ENCODE results near the gene CDC42EP5. TPM values are rescaled to one million over a fixed set of nuclear protein-coding genes. Genes with fewer than 3 reads are reported as not detected.

Gene CDC42EP5
- total RNA-seq, 2 experiments from 2014 or later, result not detected

DNA sequence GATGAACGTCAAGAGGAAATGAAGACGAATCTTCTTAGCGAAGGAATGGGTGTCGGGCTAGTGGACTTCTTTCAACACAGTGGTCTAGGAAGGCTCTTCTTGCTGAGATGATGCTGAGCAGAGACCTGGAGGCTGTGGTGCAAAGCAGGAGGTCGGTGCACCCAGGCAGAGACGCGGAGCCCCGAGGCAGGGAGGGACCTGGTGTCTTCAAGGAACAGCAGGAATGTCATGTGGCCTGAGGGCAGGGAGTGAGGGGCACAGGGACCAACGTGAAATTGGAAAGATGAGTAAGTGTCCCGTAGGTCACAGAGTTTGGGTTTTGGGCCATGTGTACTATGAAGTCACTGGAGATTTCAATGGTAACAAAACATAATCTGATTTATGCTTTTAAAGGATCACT lies 11.4 kb upstream of the CDC42EP5 start:
- Mint-ChIP-seq H3K27me3 (ENCODE audit: low read depth) (peaks cover 19% of the 10 kb centered on the region), H3K36me3 (ENCODE audit: low read depth) (no peaks in the 10 kb centered on the region), H3K4me1 (ENCODE audit: low read depth) (peaks cover 27% of the 10 kb centered on the region), H3K9me3 (ENCODE audit: insufficient read depth) (no peaks in the 10 kb centered on the region), H3K4me3 (no peak overlapping the region), H3K27ac (no peak overlapping the region)
- DNase-seq, result no peak
- CTCF ChIA-PET, result no interaction called here
- ATAC-seq, result no peak
- POLR2A ChIA-PET, result no interaction called here

DNA sequence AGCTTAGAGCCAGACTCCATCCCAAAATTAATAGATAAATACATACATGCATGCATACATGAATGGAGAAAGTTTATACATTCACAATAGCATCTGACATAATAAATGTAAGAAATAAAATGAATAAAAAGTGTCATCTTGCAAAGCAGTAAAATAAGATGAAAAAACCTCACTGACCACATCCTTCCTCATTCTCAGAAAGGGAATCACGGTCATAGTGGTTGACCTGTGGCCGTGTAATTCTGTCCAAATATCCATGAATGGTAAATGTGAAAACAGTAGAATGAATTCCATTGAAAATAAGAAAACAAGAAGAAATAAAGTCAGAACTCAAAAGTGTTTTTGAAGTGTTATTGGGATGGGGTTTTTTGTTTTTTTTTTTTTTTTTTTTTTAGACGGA lies 9.8 kb upstream of the CDC42EP5 start:
- no peaks in the 10 kb centered on the region for H3K36me3 Mint-ChIP-seq (ENCODE audit: low read depth)
- no peak for DNase-seq
- POLR2A ChIA-PET, result no interaction called here
- H3K27ac Mint-ChIP-seq, result no peak overlapping the region
- H3K9me3 Mint-ChIP-seq (ENCODE audit: insufficient read depth), result no peaks in the 10 kb centered on the region
- H3K4me1 Mint-ChIP-seq (ENCODE audit: low read depth), result peaks cover 32% of the 10 kb centered on the region
- CTCF ChIA-PET, result interaction anchor here (2.3 to 4.8 kb wide), 3 partner anchors 13 to 191 kb away, joined by 7 to 48 read pairs (median 30); no protein-coding TSS in a partner anchor
- ATAC-seq, result no peak
- H3K27me3 Mint-ChIP-seq (ENCODE audit: low read depth), result peaks cover 19% of the 10 kb centered on the region
- H3K4me3 Mint-ChIP-seq, result peak overlapping the region; percentile 29

DNA sequence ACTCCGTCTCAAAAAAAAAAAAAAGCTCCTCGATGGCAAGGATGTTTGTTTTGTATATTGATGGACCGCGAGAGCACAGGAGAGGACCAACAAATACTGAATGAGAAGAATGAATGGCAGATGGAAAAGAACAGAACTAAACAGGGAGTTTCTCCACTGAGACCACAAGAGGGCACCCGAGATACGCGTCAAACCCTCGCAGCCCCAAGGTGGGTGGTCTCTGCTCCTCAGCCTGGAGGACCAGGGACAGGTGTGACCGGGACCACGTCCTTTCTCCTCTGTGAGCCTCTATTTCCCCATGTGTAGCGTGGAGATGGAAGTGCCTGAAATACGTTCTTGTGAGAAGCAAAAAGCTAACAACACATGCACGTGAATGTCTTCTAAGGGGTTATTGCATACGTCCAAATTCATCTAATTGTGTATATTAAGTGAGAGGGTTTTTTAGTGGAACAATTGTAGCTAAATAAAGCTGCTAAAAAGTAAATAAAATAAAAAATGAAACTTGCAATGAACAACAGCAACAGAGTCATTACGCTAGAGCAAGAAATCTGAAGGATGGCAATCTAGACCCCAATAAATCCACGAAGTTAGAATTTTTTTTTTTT lies 8.3 kb upstream of the CDC42EP5 start:
- POLR2A ChIA-PET, result no interaction called here
- CTCF ChIA-PET, result interaction anchor here (0.8 to 4.8 kb wide), 17 partner anchors 9 to 435 kb away, joined by 3 to 48 read pairs (median 3); partner anchors contain the start of gene CDC42EP5
- Mint-ChIP-seq H3K4me3 (no peak overlapping the region), H3K36me3 (ENCODE audit: low read depth) (no peaks in the 10 kb centered on the region), H3K27ac (no peak overlapping the region), H3K27me3 (ENCODE audit: low read depth) (peaks cover 30% of the 10 kb centered on the region), H3K9me3 (ENCODE audit: insufficient read depth) (no peaks in the 10 kb centered on the region), H3K4me1 (ENCODE audit: low read depth) (peaks cover 32% of the 10 kb centered on the region)
- ATAC-seq, result peak; percentile 64
- DNase-seq, result peak; percentile 60

DNA sequence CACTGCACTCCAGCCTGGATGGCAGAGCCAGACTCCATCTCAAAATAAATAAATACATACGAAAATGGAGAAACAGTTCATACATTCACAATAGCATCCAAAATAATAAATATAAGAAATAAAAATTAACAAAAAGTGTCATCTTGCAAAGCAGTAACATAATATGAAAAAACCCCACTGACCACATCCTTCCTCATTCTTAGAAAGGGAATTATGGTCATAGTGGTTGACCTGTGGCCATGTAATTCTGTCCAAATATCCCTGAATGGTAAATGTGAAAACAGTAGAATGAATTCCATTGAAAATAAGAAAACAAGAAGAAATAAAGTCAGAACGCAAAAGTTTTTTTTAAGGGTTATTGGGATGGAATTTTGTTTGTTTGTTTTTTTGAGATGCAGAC lies 7.0 kb upstream of the CDC42EP5 start:
- Mint-ChIP-seq H3K27ac (no peak overlapping the region), H3K36me3 (ENCODE audit: low read depth) (no peaks in the 10 kb centered on the region), H3K27me3 (ENCODE audit: low read depth) (peaks cover 27% of the 10 kb centered on the region), H3K4me1 (ENCODE audit: low read depth) (peaks cover 32% of the 10 kb centered on the region), H3K4me3 (no peak overlapping the region), H3K9me3 (ENCODE audit: insufficient read depth) (no peaks in the 10 kb centered on the region)
- DNase-seq (no peak), ATAC-seq (no peak)
- CTCF ChIA-PET, result interaction anchor here (0.8 to 4.8 kb wide), 6 partner anchors 39 to 201 kb away, joined by 3 to 48 read pairs (median 8); no protein-coding TSS in a partner anchor
- POLR2A ChIA-PET, result no interaction called here

DNA sequence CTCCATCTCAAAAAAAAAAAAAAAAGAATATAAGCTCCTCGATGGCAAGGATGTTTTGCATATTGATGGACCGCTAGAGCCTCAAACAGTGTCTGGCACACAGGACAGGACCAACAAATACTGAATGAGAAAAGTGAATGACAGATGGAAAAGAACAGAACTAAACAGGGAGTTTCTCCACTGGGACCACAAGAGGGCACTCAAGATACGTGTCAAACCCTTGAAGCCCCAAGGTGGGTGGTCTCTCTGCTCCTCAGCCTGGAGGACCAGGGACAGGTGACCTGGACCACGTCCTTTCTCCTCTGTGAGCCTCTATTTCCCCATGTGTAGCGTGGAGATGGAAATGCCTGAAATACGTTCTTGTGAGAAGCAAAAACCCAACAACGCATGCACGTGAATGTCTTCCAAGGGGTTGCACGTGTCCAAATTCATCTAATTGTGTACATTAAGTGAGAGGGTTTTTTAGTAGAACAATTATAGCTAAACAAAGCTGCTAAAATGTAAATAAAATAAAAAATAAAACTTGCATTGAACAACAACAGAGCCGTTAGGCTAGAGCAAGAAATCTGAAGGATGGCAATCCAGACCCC lies 5.7 kb upstream of the CDC42EP5 start:
- no peaks in the 10 kb centered on the region for H3K9me3 Mint-ChIP-seq (ENCODE audit: insufficient read depth)
- no peak overlapping the region for H3K27ac Mint-ChIP-seq
- peaks cover 28% of the 10 kb centered on the region for H3K27me3 Mint-ChIP-seq (ENCODE audit: low read depth)
- ChIA-PET POLR2A (no interaction called here), CTCF (interaction anchor here (0.7 to 4.8 kb wide), 11 partner anchors 40 to 203 kb away, joined by 3 to 48 read pairs (median 4); no protein-coding TSS in a partner anchor)
- H3K4me1 Mint-ChIP-seq (ENCODE audit: low read depth), result peaks cover 32% of the 10 kb centered on the region
- H3K36me3 Mint-ChIP-seq (ENCODE audit: low read depth), result no peaks in the 10 kb centered on the region
- ATAC-seq (peak; percentile 49), DNase-seq (peak; percentile 64)
- H3K4me3 Mint-ChIP-seq, result no peak overlapping the region

DNA sequence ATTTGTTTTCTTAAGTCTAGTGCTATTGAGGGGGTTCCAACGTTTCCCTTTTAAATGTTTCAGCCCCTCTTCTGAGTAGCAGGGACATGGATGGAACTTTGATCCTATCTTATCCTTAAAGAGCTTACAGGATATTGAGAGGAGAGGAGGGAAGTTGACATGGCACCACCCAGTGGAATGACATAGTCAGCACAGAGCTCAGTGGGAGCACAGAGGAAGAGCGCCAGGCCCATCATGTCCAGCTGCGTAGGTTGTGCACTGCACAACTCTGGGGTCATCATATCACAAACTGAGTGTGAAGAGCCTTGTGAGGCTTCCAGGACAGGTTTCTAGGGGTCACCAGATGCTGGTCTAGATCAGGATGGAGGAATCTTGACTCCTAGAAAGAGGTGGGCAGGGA lies 4.6 kb upstream of the CDC42EP5 start:
- POLR2A ChIA-PET, result interaction anchor here (1.6 kb wide), 1 partner anchor 14 kb away, joined by 4 read pairs; the partner anchor contains the start of gene LENG9

DNA sequence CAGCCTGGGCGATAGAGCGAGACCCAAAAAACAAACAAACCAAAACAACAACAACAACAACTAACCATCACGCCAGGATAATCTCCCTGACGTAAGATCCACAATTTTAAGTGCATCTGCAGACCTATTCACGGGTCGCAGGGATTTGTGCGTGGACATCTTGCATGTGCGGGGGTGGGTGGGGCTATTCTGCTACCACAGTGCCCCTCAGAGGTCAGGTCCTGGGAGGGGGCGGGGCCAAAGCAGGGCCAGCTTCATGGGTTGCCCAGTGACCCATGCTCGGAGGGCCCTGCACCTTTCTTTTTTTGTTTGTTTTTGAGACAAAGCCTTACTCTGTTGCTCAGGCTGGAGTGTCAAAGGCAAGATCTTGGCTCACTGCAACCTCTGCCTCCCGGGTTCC lies 2.6 kb upstream of the CDC42EP5 start:
- DNase-seq, result no peak
- Mint-ChIP-seq H3K4me3 (no peak overlapping the region), H3K9me3 (ENCODE audit: insufficient read depth) (no peaks in the 10 kb centered on the region), H3K27me3 (ENCODE audit: low read depth) (peaks cover 37% of the 10 kb centered on the region), H3K4me1 (ENCODE audit: low read depth) (peaks cover 26% of the 10 kb centered on the region), H3K27ac (no peak overlapping the region), H3K36me3 (ENCODE audit: low read depth) (no peaks in the 10 kb centered on the region)
- no peak for ATAC-seq
- CTCF ChIA-PET, result no interaction called here
- POLR2A ChIA-PET, result no interaction called here

More for the DNA sequence above, 4.6 kb upstream of the CDC42EP5 start:
- DNase-seq (no peak), ATAC-seq (no peak)
- Mint-ChIP-seq H3K9me3 (ENCODE audit: insufficient read depth) (no peaks in the 10 kb centered on the region), H3K4me3 (no peak overlapping the region), H3K27ac (no peak overlapping the region), H3K27me3 (ENCODE audit: low read depth) (peaks cover 34% of the 10 kb centered on the region), H3K4me1 (ENCODE audit: low read depth) (peaks cover 33% of the 10 kb centered on the region), H3K36me3 (ENCODE audit: low read depth) (no peaks in the 10 kb centered on the region)
- CTCF ChIA-PET, result interaction anchor here (0.9 to 1.9 kb wide), 4 partner anchors 197 to 403 kb away, joined by 3 to 12 read pairs (median 4); no protein-coding TSS in a partner anchor

DNA sequence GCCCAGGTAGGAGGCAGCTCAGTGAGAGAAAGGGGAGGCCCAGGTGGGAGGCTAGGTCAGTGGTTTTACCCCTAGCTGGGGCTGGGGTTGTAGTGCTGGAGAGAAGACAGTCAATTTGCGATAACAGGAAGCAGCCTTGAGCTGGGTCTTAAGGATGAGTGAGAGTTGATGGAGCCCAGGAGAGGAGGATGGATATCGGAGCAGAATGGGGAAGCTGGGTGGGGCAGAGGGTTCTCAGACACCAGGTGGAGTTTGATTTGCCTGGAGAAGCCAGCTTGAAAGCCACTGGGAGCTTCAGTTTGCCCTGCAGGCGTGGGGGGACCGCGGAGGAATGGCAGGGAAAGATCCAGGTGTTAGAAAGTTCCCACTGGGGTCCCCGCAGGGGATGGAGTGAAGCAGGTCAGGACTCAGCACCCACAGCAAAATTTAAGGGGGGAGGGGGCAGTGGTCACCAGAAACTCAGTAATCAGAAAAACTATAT lies 836 bp upstream of the CDC42EP5 start:
- H3K4me3 Mint-ChIP-seq, result no peak overlapping the region
- CTCF ChIA-PET, result no interaction called here
- no peak for DNase-seq
- no peaks in the 10 kb centered on the region for H3K36me3 Mint-ChIP-seq (ENCODE audit: low read depth)
- no peaks in the 10 kb centered on the region for H3K9me3 Mint-ChIP-seq (ENCODE audit: insufficient read depth)
- ATAC-seq, result no peak
- H3K27ac Mint-ChIP-seq, result no peak overlapping the region
- peaks cover 16% of the 10 kb centered on the region for H3K4me1 Mint-ChIP-seq (ENCODE audit: low read depth)
- H3K27me3 Mint-ChIP-seq (ENCODE audit: low read depth), result peaks cover 53% of the 10 kb centered on the region
- POLR2A ChIA-PET, result no interaction called here

DNA sequence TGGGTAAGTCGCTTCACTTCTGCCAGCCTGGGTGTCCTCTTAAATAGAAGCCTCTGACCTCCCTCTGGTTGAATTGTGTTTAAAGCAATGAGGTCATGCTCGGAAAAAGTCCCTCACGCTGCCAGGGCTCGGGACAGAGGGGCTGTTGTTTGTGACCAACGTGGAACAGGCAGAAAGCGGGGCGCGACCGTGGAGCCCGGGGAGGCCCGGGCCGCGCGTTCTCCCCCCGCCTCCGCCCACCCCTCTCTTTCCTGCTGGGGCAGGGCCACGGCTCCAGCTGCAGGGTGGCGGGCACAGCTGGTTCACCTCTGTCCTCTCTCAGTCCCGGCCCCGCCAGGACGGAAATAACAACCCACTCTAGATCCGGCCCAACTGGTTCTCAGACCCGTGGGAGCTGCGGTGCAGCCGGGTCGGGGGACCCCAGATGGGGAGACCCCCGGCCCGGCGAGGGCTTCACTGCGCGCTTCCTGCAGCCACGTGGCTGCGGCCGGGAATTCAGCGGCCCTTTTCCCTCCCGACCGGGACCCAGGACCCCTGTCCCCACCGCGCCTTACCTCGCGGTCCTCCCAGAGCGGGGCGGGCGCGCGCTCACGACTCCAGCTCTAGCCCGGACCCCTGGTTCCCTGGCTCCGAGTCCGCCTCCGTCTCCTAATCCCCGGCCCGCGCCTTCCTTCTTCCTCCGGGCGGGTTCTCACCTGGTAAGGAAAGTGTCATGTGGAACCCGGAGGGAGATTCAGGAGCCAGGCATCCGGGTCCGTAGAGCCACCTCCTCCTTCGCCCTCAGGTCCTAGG lies 1.9 kb downstream of the CDC42EP5 start:
- no peak overlapping the region for H3K27ac Mint-ChIP-seq
- ATAC-seq (peak; percentile 50), DNase-seq (no peak)
- peaks cover 52% of the 10 kb centered on the region for H3K27me3 Mint-ChIP-seq (ENCODE audit: low read depth)
- no peaks in the 10 kb centered on the region for H3K36me3 Mint-ChIP-seq (ENCODE audit: low read depth)
- peaks cover 12% of the 10 kb centered on the region for H3K4me1 Mint-ChIP-seq (ENCODE audit: low read depth)
- ChIA-PET POLR2A (no interaction called here), CTCF (no interaction called here)
- H3K9me3 Mint-ChIP-seq (ENCODE audit: insufficient read depth), result no peaks in the 10 kb centered on the region
- no peak overlapping the region for H3K4me3 Mint-ChIP-seq

DNA sequence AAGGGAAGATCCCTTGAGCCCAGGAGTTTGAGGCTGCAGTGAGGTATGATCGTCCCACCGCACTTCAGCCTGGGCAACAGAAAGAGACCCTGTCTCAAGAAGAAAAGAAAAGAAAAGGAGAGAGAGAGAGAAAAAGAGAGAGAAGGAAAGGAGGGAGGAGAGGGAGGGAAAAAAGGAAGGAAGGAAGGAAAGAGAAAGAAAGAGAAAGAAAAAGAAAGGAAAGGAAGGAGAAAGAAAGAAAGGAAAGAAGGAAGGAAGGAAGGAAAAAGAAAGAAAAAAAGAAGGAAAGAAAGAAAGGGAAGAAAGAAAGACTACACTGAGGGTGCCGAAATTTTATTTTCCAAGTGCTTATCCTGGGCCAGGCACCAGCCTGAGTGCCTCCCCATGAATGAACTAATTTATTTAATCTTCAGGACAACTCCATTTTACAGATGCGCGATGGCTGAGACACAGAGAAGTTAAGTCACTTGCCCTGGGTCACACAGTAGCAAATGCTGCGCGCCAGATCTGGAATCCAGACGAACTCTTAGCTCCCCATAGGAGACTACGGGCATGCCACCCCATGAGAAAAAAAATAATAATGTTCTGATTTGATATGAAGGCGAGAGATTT lies 2.7 kb downstream of the CDC42EP5 start:
- no peaks in the 10 kb centered on the region for H3K36me3 Mint-ChIP-seq (ENCODE audit: low read depth)
- no peak overlapping the region for H3K27ac Mint-ChIP-seq
- POLR2A ChIA-PET, result no interaction called here
- CTCF ChIA-PET, result no interaction called here
- peaks cover 15% of the 10 kb centered on the region for H3K4me1 Mint-ChIP-seq (ENCODE audit: low read depth)
- DNase-seq (no peak), ATAC-seq (no peak)
- no peak overlapping the region for H3K4me3 Mint-ChIP-seq
- no peaks in the 10 kb centered on the region for H3K9me3 Mint-ChIP-seq (ENCODE audit: insufficient read depth)
- H3K27me3 Mint-ChIP-seq (ENCODE audit: low read depth), result peaks cover 56% of the 10 kb centered on the region

DNA sequence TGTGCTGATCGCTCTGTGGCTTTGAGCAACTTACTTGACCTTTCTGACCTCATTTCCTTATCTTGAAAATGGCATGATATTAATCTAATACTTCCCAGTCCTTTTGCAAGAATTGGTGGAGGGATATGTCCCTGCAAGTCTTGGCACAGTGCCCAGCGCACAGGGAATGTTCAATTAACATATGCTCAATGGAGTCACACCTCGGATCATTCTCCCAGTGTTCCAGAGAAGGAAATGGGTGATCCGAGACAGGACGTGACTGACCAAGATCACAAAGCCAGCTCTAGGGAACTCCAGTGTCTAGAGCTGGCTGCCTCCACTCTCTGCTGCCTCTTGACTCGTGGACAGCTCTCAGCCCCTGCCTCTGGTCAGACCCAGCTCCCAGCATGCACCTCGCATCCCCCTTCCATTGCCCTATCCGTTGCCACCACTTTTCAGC lies 3.6 kb downstream of the CDC42EP5 start:
- ChIA-PET POLR2A (no interaction called here), CTCF (interaction anchor here (1.0 kb wide), 1 partner anchor 206 kb away, joined by 3 read pairs; no protein-coding TSS in a partner anchor)
- Mint-ChIP-seq H3K27me3 (ENCODE audit: low read depth) (peaks cover 54% of the 10 kb centered on the region), H3K9me3 (ENCODE audit: insufficient read depth) (no peaks in the 10 kb centered on the region), H3K4me1 (ENCODE audit: low read depth) (peaks cover 18% of the 10 kb centered on the region), H3K27ac (no peak overlapping the region), H3K4me3 (no peak overlapping the region), H3K36me3 (ENCODE audit: low read depth) (no peaks in the 10 kb centered on the region)
- ATAC-seq (no peak), DNase-seq (no peak)

Data from activated CD8-positive, alpha-beta T cell treated with anti-CD3 and anti-CD28 coated beads, Interleukin-2, amount 10 ng/mL, durations not matched to agents 7 days and 5 days (primary cell).